Measurements from ENCODE around the gene MYO18B.

GRCh38 chr22:25749420-25750169 lies 7.6 kb downstream of the MYO18B start:
- no peak for TF ChIP-seq CTCF (IDR thresholded peaks at IDR 0.05; ENCODE audit: extremely low read depth in 1 of 2, insufficient read depth in 1 of 2, low read depth in 1 of 2, low read length in 2 of 2)
- TF ChIP-seq POLR2AphosphoS5 (IDR thresholded peaks at IDR 0.05; ENCODE audit: insufficient read depth, low read depth, low read length): no peak
- TF ChIP-seq GATA2 (IDR thresholded peaks at IDR 0.05; ENCODE audit: insufficient read depth, insufficient read length, low read depth, low read length): no peak
- TF ChIP-seq MAX (IDR thresholded peaks at IDR 0.05; ENCODE audit: insufficient read depth, insufficient read length): no peak
- TF ChIP-seq FOS (IDR thresholded peaks at IDR 0.05; ENCODE audit: borderline replicate concordance, insufficient read depth, low read length): no peak
- no peak for TF ChIP-seq EZH2 (IDR thresholded peaks at IDR 0.05; ENCODE audit: borderline replicate concordance, low read depth, low read length, severe bottlenecking)
- no peak for TF ChIP-seq POLR2A (IDR thresholded peaks at IDR 0.05; ENCODE audit: low read depth, low read length)
- no peak for TF ChIP-seq JUN (IDR thresholded peaks at IDR 0.05; ENCODE audit: borderline replicate concordance, insufficient read depth, insufficient read length, low read depth)

Measured in endothelial cell of umbilical vein (primary cell).